ENCODE results near the gene MRPL19. TPM values are rescaled to one million over a fixed set of nuclear protein-coding genes. Genes with fewer than 3 reads are reported as not detected.

The MRPL19 gene
- total and polyA plus RNA-seq, 2 donors (not counting 3 experiments of a cell fraction or from before 2014, with no cell fraction given) = 13.0 to 52.3 TPM

DNA sequence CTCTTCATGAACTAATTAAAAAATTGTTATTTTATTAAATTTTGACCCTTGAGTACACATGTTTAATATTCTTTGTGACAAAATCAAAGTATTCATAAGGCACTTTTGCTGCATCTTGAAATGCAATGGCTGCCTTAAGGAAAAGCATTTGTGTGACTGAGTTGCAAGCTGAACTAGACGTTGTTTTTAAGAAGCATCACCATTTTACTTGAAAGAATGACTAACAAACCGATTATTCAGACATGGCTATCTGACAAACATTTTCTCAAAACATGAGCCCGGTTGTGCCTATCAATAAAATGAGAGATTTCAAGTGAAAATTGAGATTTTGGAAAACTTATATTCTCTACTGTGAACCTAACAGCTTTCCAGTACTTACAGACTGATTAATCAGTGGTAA lies 61.3 kb downstream of the MRPL19 start:
- ChIA-PET CTCF (interaction anchor here (0.7 kb wide), 1 partner anchor 242 kb away, joined by 3 read pairs; no protein-coding TSS in a partner anchor), POLR2A (no interaction called here)
- peaks cover 0 to 6% of the 10 kb centered on the region in 2 experiments for H3K36me3 ChIP-seq (ENCODE audit: control insufficient read depth in 2 of 2, extremely low read depth in 1 of 2, insufficient read depth in 2 of 2, low read length in 2 of 2)
- FAIRE-seq = no peak
- H3K9ac ChIP-seq (replicated peaks; ENCODE audit: extremely low read depth, insufficient read depth, low read length) = no peak overlapping the region
- no peaks in the 10 kb centered on the region for H3K9me1 ChIP-seq (replicated peaks; ENCODE audit: control insufficient read depth, extremely low read depth, insufficient read depth, low read length)
- H4K20me1 ChIP-seq (replicated peaks; ENCODE audit: control insufficient read depth, extremely low read depth, insufficient read depth, low read length) = no peaks in the 10 kb centered on the region
- no peak overlapping the region for H3K4me2 ChIP-seq (ENCODE audit: insufficient read depth, low read length)
- dilution Hi-C loops (cut with MboI; ENCODE audit: extremely low pct_ligation_motif_present, low sequenced_read_pairs) = no loop called here
- TF ChIP-seq MYC (IDR thresholded peaks at IDR 0.05; ENCODE audit: low read depth, low read length) (no peak), JUN (IDR thresholded peaks at IDR 0.05; ENCODE audit: borderline replicate concordance, insufficient read depth, insufficient read length, low read depth) (no peak), POLR2AphosphoS5 (IDR thresholded peaks at IDR 0.05; ENCODE audit: insufficient read depth, low read depth, low read length) (no peak)
- TF ChIP-seq, protein P1, sequence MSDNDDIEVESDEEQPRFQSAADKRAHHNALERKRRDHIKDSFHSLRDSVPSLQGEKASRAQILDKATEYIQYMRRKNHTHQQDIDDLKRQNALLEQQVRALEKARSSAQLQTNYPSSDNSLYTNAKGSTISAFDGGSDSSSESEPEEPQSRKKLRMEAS (IDR thresholded peaks at IDR 0.05; ENCODE audit: insufficient read depth, insufficient read length) = no peak
- no peak overlapping the region for H2AFZ ChIP-seq (ENCODE audit: low read depth, low read length)
- H3K9me3 ChIP-seq (replicated peaks; ENCODE audit: control insufficient read depth, insufficient read depth, low read length) = no peaks in the 10 kb centered on the region
- intact Hi-C loops (cut with micrococcal nuclease) = no loop called here
- H3K79me2 ChIP-seq (ENCODE audit: control insufficient read depth, insufficient read depth, low read length) = peaks cover 31% of the 10 kb centered on the region
- BruUV-seq (replicated peaks) = no TSS peak
- no peaks in the 10 kb centered on the region for H3K27me3 ChIP-seq (ENCODE audit: control insufficient read depth in 2 of 2, insufficient read depth in 2 of 2, low read length in 2 of 2)
- peaks cover 30% of the 10 kb centered on the region for H3K4me1 ChIP-seq (ENCODE audit: control insufficient read depth, extremely low read depth, insufficient read depth, low read length)
- no peak for DNase-seq (ENCODE audit: low read depth, low spot score)
- no peak overlapping the region for H3K4me3 ChIP-seq (replicated peaks in 1 of 3; ENCODE audit: insufficient read depth in 1 of 3, low read depth in 1 of 3, low read length in 3 of 3)
- H3K27ac ChIP-seq (ENCODE audit: insufficient read depth, low read depth, low read length) = no peak overlapping the region

DNA sequence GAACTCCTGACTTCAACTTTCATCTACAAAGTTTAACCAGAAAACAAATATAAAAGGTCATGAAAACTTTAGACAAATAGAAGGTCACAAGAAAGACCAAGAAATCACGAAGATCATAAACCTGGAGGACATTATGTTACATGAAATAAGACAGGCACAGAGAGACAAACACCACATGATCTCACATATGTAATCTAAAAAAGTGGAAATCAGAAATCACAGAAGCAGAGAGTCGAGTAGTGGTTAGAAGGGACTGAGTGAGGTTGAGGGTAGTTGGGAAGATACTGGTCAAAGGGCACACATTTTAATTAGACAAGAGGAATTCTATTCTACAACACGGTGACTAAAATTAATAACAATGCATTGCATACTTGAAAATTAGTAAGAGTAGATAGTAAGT lies 62.7 kb downstream of the MRPL19 start:
- no peaks in the 10 kb centered on the region for H3K27me3 ChIP-seq (ENCODE audit: control insufficient read depth in 2 of 2, insufficient read depth in 2 of 2, low read length in 2 of 2)
- intact Hi-C loops (cut with micrococcal nuclease) (no loop called here), dilution Hi-C loops (cut with MboI; ENCODE audit: extremely low pct_ligation_motif_present, low sequenced_read_pairs) (no loop called here)
- H3K9ac ChIP-seq (replicated peaks; ENCODE audit: extremely low read depth, insufficient read depth, low read length) = peak overlapping the region; percentile 85
- H3K9me1 ChIP-seq (replicated peaks; ENCODE audit: control insufficient read depth, extremely low read depth, insufficient read depth, low read length) = no peaks in the 10 kb centered on the region
- no peaks in the 10 kb centered on the region for H3K36me3 ChIP-seq (ENCODE audit: control insufficient read depth in 2 of 2, extremely low read depth in 1 of 2, insufficient read depth in 2 of 2, low read length in 2 of 2)
- ChIA-PET POLR2A (no interaction called here), CTCF (interaction anchor here (1.0 kb wide), 1 partner anchor 69 kb away, joined by 3 read pairs; no protein-coding TSS in a partner anchor)
- peak overlapping the region; percentile 100 for H3K4me2 ChIP-seq (ENCODE audit: insufficient read depth, low read length)
- H3K27ac ChIP-seq (ENCODE audit: insufficient read depth, low read depth, low read length) = peak overlapping the region; percentile 23
- DNase-seq (ENCODE audit: low read depth, low spot score) (peak; percentile 24), FAIRE-seq (peak; percentile 24)
- H3K4me3 ChIP-seq (replicated peaks in 1 of 3; ENCODE audit: insufficient read depth in 1 of 3, low read depth in 1 of 3, low read length in 3 of 3) = peak overlapping the region in 2 of 3 experiments; percentile 92 to 98
- H4K20me1 ChIP-seq (replicated peaks; ENCODE audit: control insufficient read depth, extremely low read depth, insufficient read depth, low read length) = no peaks in the 10 kb centered on the region
- H2AFZ ChIP-seq (ENCODE audit: low read depth, low read length) = peak overlapping the region; percentile 29
- no TSS peak for BruUV-seq (replicated peaks)
- peaks cover 30% of the 10 kb centered on the region for H3K4me1 ChIP-seq (ENCODE audit: control insufficient read depth, extremely low read depth, insufficient read depth, low read length)
- TF ChIP-seq, protein P1 (IDR thresholded peaks at IDR 0.05; ENCODE audit: insufficient read depth, insufficient read length) = no peak
- TF ChIP-seq EZH2 (IDR thresholded peaks at IDR 0.05; ENCODE audit: borderline replicate concordance, low read depth, low read length, severe bottlenecking) (no peak), POLR2AphosphoS5 (IDR thresholded peaks at IDR 0.05; ENCODE audit: insufficient read depth, low read depth, low read length) (no peak), MYC (IDR thresholded peaks at IDR 0.05; ENCODE audit: low read depth, low read length) (no peak), GATA2 (IDR thresholded peaks at IDR 0.05; ENCODE audit: insufficient read depth, insufficient read length, low read depth, low read length) (no peak), POLR2A (IDR thresholded peaks at IDR 0.05; ENCODE audit: low read depth, low read length) (no peak), JUN (IDR thresholded peaks at IDR 0.05; ENCODE audit: borderline replicate concordance, insufficient read depth, insufficient read length, low read depth) (no peak), FOS (IDR thresholded peaks at IDR 0.05; ENCODE audit: borderline replicate concordance, insufficient read depth, low read length) (no peak)
- TF ChIP-seq, protein P2, sequence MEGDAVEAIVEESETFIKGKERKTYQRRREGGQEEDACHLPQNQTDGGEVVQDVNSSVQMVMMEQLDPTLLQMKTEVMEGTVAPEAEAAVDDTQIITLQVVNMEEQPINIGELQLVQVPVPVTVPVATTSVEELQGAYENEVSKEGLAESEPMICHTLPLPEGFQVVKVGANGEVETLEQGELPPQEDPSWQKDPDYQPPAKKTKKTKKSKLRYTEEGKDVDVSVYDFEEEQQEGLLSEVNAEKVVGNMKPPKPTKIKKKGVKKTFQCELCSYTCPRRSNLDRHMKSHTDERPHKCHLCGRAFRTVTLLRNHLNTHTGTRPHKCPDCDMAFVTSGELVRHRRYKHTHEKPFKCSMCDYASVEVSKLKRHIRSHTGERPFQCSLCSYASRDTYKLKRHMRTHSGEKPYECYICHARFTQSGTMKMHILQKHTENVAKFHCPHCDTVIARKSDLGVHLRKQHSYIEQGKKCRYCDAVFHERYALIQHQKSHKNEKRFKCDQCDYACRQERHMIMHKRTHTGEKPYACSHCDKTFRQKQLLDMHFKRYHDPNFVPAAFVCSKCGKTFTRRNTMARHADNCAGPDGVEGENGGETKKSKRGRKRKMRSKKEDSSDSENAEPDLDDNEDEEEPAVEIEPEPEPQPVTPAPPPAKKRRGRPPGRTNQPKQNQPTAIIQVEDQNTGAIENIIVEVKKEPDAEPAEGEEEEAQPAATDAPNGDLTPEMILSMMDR (IDR thresholded peaks at IDR 0.05; ENCODE audit: extremely low read depth in 1 of 2, insufficient read depth in 1 of 2, low read depth in 1 of 2, low read length in 2 of 2) = no peak
- H3K79me2 ChIP-seq (ENCODE audit: control insufficient read depth, insufficient read depth, low read length) = peaks cover 31% of the 10 kb centered on the region
- no peaks in the 10 kb centered on the region for H3K9me3 ChIP-seq (replicated peaks; ENCODE audit: control insufficient read depth, insufficient read depth, low read length)

Data from endothelial cell of umbilical vein (primary cell).